GM23248 (cell line): ENCODE measurements around the gene KHDC4.

Source experiments
- EZH2 ChIP-seq: fragments of 200-600 bp; sonication (generic); IDR thresholded peaks from 2 replicates; pipeline ENCODE4 v1.6.1; 2018; ENCODE audit warnings: antibody characterized with exemption, mild to moderate bottlenecking; ENCODE audit not compliant: insufficient read depth, poor library complexity, severe bottlenecking
- EZH2phosphoT487 ChIP-seq: fragments of 200-600 bp; sonication (generic); IDR thresholded peaks from 2 replicates; pipeline ENCODE4 v1.6.1; 2018; ENCODE audit warnings: antibody characterized with exemption, moderate library complexity, mild to moderate bottlenecking, low read depth; ENCODE audit not compliant: insufficient read depth

DNA sequence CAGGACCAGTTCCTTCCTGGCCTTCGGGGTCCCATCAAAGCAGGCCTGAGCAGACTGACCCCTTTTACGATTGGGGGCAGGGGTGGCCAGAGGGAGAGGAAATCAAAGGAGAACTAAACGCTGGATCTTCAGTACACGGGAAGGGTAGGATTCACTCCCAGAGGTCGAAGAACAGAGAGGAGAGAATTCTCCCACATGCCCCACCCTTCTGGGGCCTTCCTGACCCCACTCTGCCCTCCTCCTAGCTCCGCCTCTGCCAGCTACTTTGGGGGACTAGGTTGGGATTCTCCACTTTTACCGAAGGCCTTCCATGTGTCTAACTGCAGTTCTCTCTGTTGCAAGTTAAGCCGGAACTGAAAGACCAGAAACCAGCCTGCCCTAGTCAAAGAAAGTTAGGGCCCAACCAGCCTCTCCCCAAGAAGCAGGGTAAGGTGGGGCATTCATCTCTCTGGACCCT lies 44.8 kb upstream of the KHDC4 start:
- no peak for TF ChIP-seq EZH2
- no peak for TF ChIP-seq EZH2phosphoT487
